H9 (cell line): Measurements from ENCODE around the gene CYTH3. TPM values are rescaled to one million over a fixed set of nuclear protein-coding genes. Genes with fewer than 3 reads are reported as not detected.

Source experiments
- DNase-seq: peaks from one replicate; pipeline ENCODE4 v3.0.0-alpha.2; 2017
- H2AFZ ChIP-seq: one replicate; pipeline ENCODE4 v1.6.1; 2013; ENCODE audit warnings: mild to moderate bottlenecking, low read length, control low read depth, moderate library complexity
- H2AK5ac ChIP-seq: 2 replicates; pipeline ENCODE4 v1.6.1; 2013; ENCODE audit warnings: low read length, control low read depth, mixed read lengths; ENCODE audit not compliant: insufficient read length
- H2BK120ac ChIP-seq: one replicate; pipeline ENCODE4 v1.6.1; 2013; ENCODE audit warnings: low read depth, mild to moderate bottlenecking, low read length, control low read depth, inconsistent platforms; ENCODE audit not compliant: poor library complexity, severe bottlenecking
- H2BK12ac ChIP-seq: 2 replicates; pipeline ENCODE4 v1.6.1; 2013; ENCODE audit warnings: low read length, control low read depth, mixed read lengths, low read depth; ENCODE audit not compliant: insufficient read length
- H2BK15ac ChIP-seq: 2 replicates; pipeline ENCODE4 v1.6.1; 2013; ENCODE audit warnings: low read depth, low read length, control low read depth
- H2BK20ac ChIP-seq: one replicate; pipeline ENCODE4 v1.6.1; 2013; ENCODE audit warnings: low read depth, mild to moderate bottlenecking, low read length, control low read depth, inconsistent platforms; ENCODE audit not compliant: poor library complexity, severe bottlenecking
- H2BK5ac ChIP-seq: 2 replicates; pipeline ENCODE4 v1.6.1; 2013; ENCODE audit warnings: low read length, control low read depth, mixed read lengths; ENCODE audit not compliant: insufficient read length
- H3K14ac ChIP-seq: 2 replicates; pipeline ENCODE4 v1.6.1; 2013; ENCODE audit warnings: low read length, control low read depth; ENCODE audit not compliant: insufficient read depth
- H3K18ac ChIP-seq: 2 replicates; pipeline ENCODE4 v1.6.1; 2013; ENCODE audit warnings: low read depth, mild to moderate bottlenecking, mixed read lengths, low read length, control low read depth; ENCODE audit not compliant: insufficient read length
- H3K23ac ChIP-seq: 2 replicates; pipeline ENCODE4 v1.6.1; 2013; ENCODE audit warnings: low read length, control low read depth, mixed read lengths, low read depth; ENCODE audit not compliant: insufficient read length
- H3K23me2 ChIP-seq: 2 replicates; pipeline ENCODE4 v1.6.1; 2013; ENCODE audit warnings: low read depth, mild to moderate bottlenecking, mixed read lengths, low read length, control low read depth; ENCODE audit not compliant: insufficient read length, poor library complexity, severe bottlenecking
- H3K27ac ChIP-seq: 2 replicates; pipeline ENCODE4 v1.5.1; 2013; ENCODE audit warnings: low read length, control low read depth, mixed read lengths, low read depth; ENCODE audit not compliant: insufficient read length
- H3K27me3 ChIP-seq: 2 replicates; pipeline ENCODE4 v1.6.1; 2013; ENCODE audit warnings: low read length, control low read depth, inconsistent platforms; ENCODE audit not compliant: insufficient read depth
- H3K4ac ChIP-seq: 2 replicates; pipeline ENCODE4 v1.6.1; 2013; ENCODE audit warnings: low read depth, mild to moderate bottlenecking, control low read depth, inconsistent platforms, low read length, moderate library complexity
- H3K4me1 ChIP-seq: 2 replicates; pipeline ENCODE4 v1.6.1; 2013; ENCODE audit warnings: low read length, control low read depth, inconsistent platforms; ENCODE audit not compliant: insufficient read depth
- H3K4me2 ChIP-seq: 2 replicates; pipeline ENCODE4 v1.6.1; 2013; ENCODE audit warnings: low read length, control low read depth, mixed read lengths; ENCODE audit not compliant: insufficient read length, insufficient read depth
- H3K56ac ChIP-seq: 2 replicates; pipeline ENCODE4 v1.6.1; 2013; ENCODE audit warnings: low read depth, mild to moderate bottlenecking, mixed read lengths, low read length, control low read depth; ENCODE audit not compliant: insufficient read length
- H3K79me1 ChIP-seq: 2 replicates; pipeline ENCODE4 v1.6.1; 2013; ENCODE audit warnings: low read depth, mild to moderate bottlenecking, moderate library complexity, low read length, control low read depth, inconsistent platforms; ENCODE audit not compliant: insufficient read depth, poor library complexity, severe bottlenecking
- H3K79me2 ChIP-seq: 2 replicates; pipeline ENCODE4 v1.6.1; 2013; ENCODE audit warnings: low read length, control low read depth, inconsistent platforms; ENCODE audit not compliant: insufficient read depth
- H3K9ac ChIP-seq: 2 replicates; pipeline ENCODE4 v1.6.1; 2013; ENCODE audit warnings: low read length, control low read depth, mixed read lengths; ENCODE audit not compliant: insufficient read length; ENCODE audit errors: extremely low read depth
- H3K9me3 ChIP-seq: one replicate; pipeline ENCODE4 v1.6.1; 2013; ENCODE audit warnings: low read depth, low read length, inconsistent platforms; ENCODE audit not compliant: control insufficient read depth
- H3T11ph ChIP-seq: one replicate; pipeline ENCODE4 v1.6.1; 2013; ENCODE audit warnings: mild to moderate bottlenecking, low read length, control low read depth, inconsistent platforms
- H4K20me1 ChIP-seq: one replicate; pipeline ENCODE4 v1.6.1; 2013; ENCODE audit not compliant: control insufficient read depth, insufficient read length, insufficient read depth
- H4K5ac ChIP-seq: 2 replicates; pipeline ENCODE4 v1.6.1; 2013; ENCODE audit warnings: low read depth, mild to moderate bottlenecking, mixed read lengths, low read length, control low read depth; ENCODE audit not compliant: insufficient read length
- H4K8ac ChIP-seq: replicated peaks from 2 replicates; pipeline ENCODE4 v1.6.1; 2013; ENCODE audit warnings: low read length, control low read depth, mixed read lengths, low read depth; ENCODE audit not compliant: insufficient read length
- H4K91ac ChIP-seq: 2 replicates; pipeline ENCODE4 v1.6.1; 2013; ENCODE audit warnings: low read depth, mild to moderate bottlenecking, moderate library complexity, mixed read lengths, low read length, control low read depth; ENCODE audit not compliant: insufficient read length
- H3K27ac Mint-ChIP-seq, 3 experiments: 2 replicates in 2 of 3; 3 replicates in 1 of 3; pipeline ENCODE4 v1.8.0; 2020 to 2021; ENCODE audit warnings: mixed read lengths in 3 of 3, mild to moderate bottlenecking in 1 of 3, moderate library complexity in 1 of 3
- H3K27me3 Mint-ChIP-seq: 2 replicates; pipeline ENCODE4 v1.8.0; 2021; ENCODE audit warnings: low read depth, mild to moderate bottlenecking, moderate library complexity, mixed read lengths
- H3K36me3 Mint-ChIP-seq, 3 experiments: 2 replicates in 2 of 3; 3 replicates in 1 of 3; pipeline ENCODE4 v1.8.0; 2020 to 2021; ENCODE audit warnings: low read depth in 3 of 3, mixed read lengths in 3 of 3; ENCODE audit not compliant: insufficient read depth in 1 of 3
- H3K4me1 Mint-ChIP-seq, 2 experiments: 2 replicates each; pipeline ENCODE4 v1.8.0; 2020; ENCODE audit warnings: mixed read lengths in 2 of 2
- H3K4me3 Mint-ChIP-seq, 2 experiments: 2 replicates in 1 of 2; 3 replicates in 1 of 2; pipeline ENCODE4 v1.8.0; 2020 to 2021; ENCODE audit warnings: mild to moderate bottlenecking in 2 of 2, mixed read lengths in 2 of 2, moderate library complexity in 1 of 2
- H3K9me3 Mint-ChIP-seq, 2 experiments: 2 replicates in 1 of 2; 3 replicates in 1 of 2; pipeline ENCODE4 v1.8.0; 2020; ENCODE audit warnings: mild to moderate bottlenecking in 2 of 2, mixed read lengths in 2 of 2, moderate library complexity in 1 of 2
- WGBS: extraction: QIAGEN DNeasy Blood & Tissue Kit; methylation state at CpG from one replicate; pipeline ENCODE4 v1.1.7; 2013; ENCODE audit warnings: missing lambda C conversion rate, low lambda C conversion rate, mixed read lengths; ENCODE audit not compliant: insufficient read length; ENCODE audit errors: extremely low coverage; 5-methylcytosine and 5-hydroxymethylcytosine counted together
- total RNA-seq: library from RNA; stranded (reverse); gene quantifications from 2 replicates; pipeline ENCODE4 v1.2.1, GENCODE V29; 2021
- TF ChIP-seq, protein P1 (sequence below): fragments of 200-600 bp; sonication (generic); conservative IDR thresholded peaks from 3 replicates; pipeline ENCODE4 v1.8.0; 2021; ENCODE audit warnings: antibody characterized with exemption, mild to moderate bottlenecking

Gene CYTH3
- total RNA-seq, 1 experiment from 2014 or later = 12.3 TPM

DNA sequence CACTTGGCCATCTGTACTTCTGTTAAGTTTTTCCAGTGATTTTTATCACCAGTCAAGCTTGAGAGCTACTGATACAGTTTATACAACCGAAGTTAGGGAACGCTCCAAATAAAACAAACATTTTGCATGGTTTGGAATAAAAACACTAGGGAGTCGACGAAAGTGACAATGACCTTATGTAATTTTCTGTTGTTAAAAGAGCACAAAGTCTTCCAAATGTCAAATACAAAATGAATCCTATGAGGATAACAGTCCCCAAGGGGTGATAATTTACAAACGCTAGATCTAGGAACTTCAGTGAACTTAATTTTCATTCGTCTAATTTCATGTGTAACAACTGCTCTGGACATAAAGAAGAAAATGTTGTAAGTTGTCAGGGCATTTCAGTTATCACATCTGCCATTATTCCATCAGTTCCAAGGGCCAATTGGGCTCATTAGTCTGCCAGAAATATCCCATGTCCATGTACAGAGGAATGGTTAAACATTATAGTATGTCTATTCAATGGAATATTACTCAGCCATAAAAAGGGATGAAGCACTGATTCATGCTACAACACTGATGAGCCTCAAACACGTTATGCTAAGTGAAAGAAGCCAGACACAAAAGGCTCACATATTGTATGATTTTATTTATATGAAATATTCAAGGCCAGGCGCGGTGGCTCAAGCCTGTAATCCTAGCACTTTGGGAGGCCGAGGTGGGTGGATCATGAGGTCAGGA lies 38.0 kb upstream of the CYTH3 start:
- Histone ChIP-seq H4K91ac (no peak overlapping the region), H2BK12ac (no peak overlapping the region), H3K56ac (no peak overlapping the region), H3K23ac (no peak overlapping the region), H2BK120ac (no peak overlapping the region), H2BK5ac (no peak overlapping the region), H2BK15ac (no peak overlapping the region), H3K23me2 (no peaks in the 10 kb centered on the region), H3K9me3 (no peaks in the 10 kb centered on the region), H4K8ac (no peak overlapping the region), H3K4me2 (no peak overlapping the region), H4K20me1 (no peaks in the 10 kb centered on the region), H3K79me2 (no peaks in the 10 kb centered on the region), H3K27ac (no peak overlapping the region), H2AFZ (no peak overlapping the region), H3T11ph (no peak overlapping the region), H3K14ac (no peak overlapping the region), H3K4ac (no peak overlapping the region), H2AK5ac (no peak overlapping the region), H3K4me1 (no peaks in the 10 kb centered on the region), H4K5ac (no peak overlapping the region), H3K9ac (no peak overlapping the region), H3K18ac (no peak overlapping the region), H3K27me3 (no peaks in the 10 kb centered on the region), H3K79me1 (no peaks in the 10 kb centered on the region), H2BK20ac (no peak overlapping the region)
- no peak for DNase-seq
- H3K9me3 Mint-ChIP-seq = no peaks in the 10 kb centered on the region
- no peak overlapping the region for H3K4me3 Mint-ChIP-seq
- no peaks in the 10 kb centered on the region for H3K4me1 Mint-ChIP-seq
- no peaks in the 10 kb centered on the region for H3K27me3 Mint-ChIP-seq
- H3K36me3 Mint-ChIP-seq = no peaks in the 10 kb centered on the region
- no peak overlapping the region for H3K27ac Mint-ChIP-seq
- TF ChIP-seq, protein P1, sequence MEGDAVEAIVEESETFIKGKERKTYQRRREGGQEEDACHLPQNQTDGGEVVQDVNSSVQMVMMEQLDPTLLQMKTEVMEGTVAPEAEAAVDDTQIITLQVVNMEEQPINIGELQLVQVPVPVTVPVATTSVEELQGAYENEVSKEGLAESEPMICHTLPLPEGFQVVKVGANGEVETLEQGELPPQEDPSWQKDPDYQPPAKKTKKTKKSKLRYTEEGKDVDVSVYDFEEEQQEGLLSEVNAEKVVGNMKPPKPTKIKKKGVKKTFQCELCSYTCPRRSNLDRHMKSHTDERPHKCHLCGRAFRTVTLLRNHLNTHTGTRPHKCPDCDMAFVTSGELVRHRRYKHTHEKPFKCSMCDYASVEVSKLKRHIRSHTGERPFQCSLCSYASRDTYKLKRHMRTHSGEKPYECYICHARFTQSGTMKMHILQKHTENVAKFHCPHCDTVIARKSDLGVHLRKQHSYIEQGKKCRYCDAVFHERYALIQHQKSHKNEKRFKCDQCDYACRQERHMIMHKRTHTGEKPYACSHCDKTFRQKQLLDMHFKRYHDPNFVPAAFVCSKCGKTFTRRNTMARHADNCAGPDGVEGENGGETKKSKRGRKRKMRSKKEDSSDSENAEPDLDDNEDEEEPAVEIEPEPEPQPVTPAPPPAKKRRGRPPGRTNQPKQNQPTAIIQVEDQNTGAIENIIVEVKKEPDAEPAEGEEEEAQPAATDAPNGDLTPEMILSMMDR = no peak
- WGBS = no CpG with 5 or more reads among the region's 10 CpGs
